Measurements from ENCODE around the gene TMEM11. TPM values are rescaled to one million over a fixed set of nuclear protein-coding genes. Genes with fewer than 3 reads are reported as not detected.

Gene TMEM11
- total and polyA plus RNA-seq, 2 donors from 2014 or later, result 17.4 to 34.2 TPM

- Histone ChIP-seq H3K36me3 (ENCODE audit: control insufficient read depth in 2 of 3, insufficient read depth in 3 of 3, low read length in 3 of 3) (no peaks in the 10 kb centered on the region), H3K27me3 (ENCODE audit: control insufficient read depth, insufficient read depth, low read length) (no peaks in the 10 kb centered on the region), H3K27ac (ENCODE audit: low read depth in 2 of 2, low read length in 2 of 2) (peak overlapping the region; percentile 93 to 95), H3K4me1 (ENCODE audit: control insufficient read depth in 2 of 3, insufficient read depth in 2 of 3, low read depth in 1 of 3, low read length in 3 of 3) (peaks cover 2 to 35% (median 21%) of the 10 kb centered on the region in 3 donors), H3K9me3 (ENCODE audit: control insufficient read depth in 2 of 3, insufficient read depth in 1 of 3, low read length in 3 of 3) (no peaks in the 10 kb centered on the region), H3K4me3 (ENCODE audit: low read length in 3 of 3) (peak overlapping the region; percentile 67 to 89 (median 81)), H3K9ac (ENCODE audit: low read length in 3 of 3) (peak overlapping the region; percentile 57 to 91 (median 67))
- intact Hi-C loops (cut with DNase I), result no loop called here
- DNase-seq (peak in 3 of 5 donors; percentile 19 to 53 (median 47)), FAIRE-seq (no peak)
- no peak for TF ChIP-seq CTCF (IDR thresholded peaks at IDR 0.05; ENCODE audit: borderline replicate concordance, extremely low read depth, insufficient read depth)
Measured at GRCh38 chr17:21214777-21215541, 998 bp upstream of the TMEM11 start.

GRCh38 chr17:21213638-21214014 is 335 bp downstream of the TMEM11 start:
- Histone ChIP-seq H3K9me3 (ENCODE audit: control insufficient read depth in 2 of 3, insufficient read depth in 1 of 3, low read length in 3 of 3) (no peaks in the 10 kb centered on the region), H3K27me3 (ENCODE audit: control insufficient read depth, insufficient read depth, low read length) (no peaks in the 10 kb centered on the region), H3K9ac (ENCODE audit: low read length in 3 of 3) (peak overlapping the region; percentile 51 to 89 (median 89)), H3K27ac (ENCODE audit: low read depth in 2 of 2, low read length in 2 of 2) (peak overlapping the region; percentile 86 to 95), H3K4me3 (ENCODE audit: low read length in 3 of 3) (peak overlapping the region; percentile 62 to 89 (median 73)), H3K36me3 (ENCODE audit: control insufficient read depth in 2 of 3, insufficient read depth in 3 of 3, low read length in 3 of 3) (no peaks in the 10 kb centered on the region), H3K4me1 (ENCODE audit: control insufficient read depth in 2 of 3, insufficient read depth in 2 of 3, low read depth in 1 of 3, low read length in 3 of 3) (peaks cover 2 to 40% (median 21%) of the 10 kb centered on the region in 3 donors)
- peak in 2 of 5 donors; percentile 69 to 85 for DNase-seq
- no peak for FAIRE-seq
- TF ChIP-seq CTCF (IDR thresholded peaks at IDR 0.05; ENCODE audit: borderline replicate concordance, extremely low read depth, insufficient read depth), result no peak
- intact Hi-C loops (cut with DNase I), result no loop called here

DNA sequence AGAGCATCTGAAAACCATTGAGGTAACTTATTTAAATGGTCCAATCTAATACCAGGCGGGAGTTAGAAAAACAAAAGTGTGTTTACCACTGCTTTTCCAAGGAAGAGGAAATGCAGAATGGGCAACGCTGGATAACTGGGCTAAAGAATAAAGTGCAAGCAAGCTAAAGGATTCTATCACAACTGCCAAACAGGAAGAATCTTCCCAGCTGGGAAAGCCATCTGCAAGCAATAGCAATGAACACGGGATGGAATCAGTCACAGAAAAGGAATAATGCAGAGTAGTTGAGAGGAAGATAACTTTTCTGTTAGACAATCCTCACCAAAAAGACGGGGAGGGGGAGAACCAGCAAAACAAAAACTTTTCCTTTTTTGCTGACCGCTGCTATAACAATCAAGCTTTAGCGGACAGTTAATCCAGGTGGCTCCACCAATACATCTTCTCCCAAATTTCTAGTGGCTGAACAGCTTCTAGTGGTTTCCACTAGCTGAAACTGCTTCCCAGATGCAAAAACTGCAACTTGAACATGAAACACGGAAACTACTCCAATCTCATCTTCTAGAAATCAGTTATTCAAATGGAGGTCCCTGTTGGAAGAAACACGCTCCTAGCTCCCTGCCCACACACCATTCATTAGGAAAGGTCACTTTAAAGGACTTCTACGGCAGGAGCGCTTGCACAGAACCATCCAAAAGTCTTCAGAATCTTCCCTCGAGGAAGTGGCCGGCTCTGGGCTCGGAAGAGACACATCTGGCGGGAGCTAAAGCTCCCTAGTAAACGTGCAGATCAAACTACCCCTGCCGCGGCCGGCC is 929 bp downstream of the TMEM11 start:
- H3K27ac ChIP-seq (ENCODE audit: low read depth in 2 of 2, low read length in 2 of 2), result peak overlapping the region; percentile 86 to 95
- TF ChIP-seq CTCF (IDR thresholded peaks at IDR 0.05; ENCODE audit: borderline replicate concordance, extremely low read depth, insufficient read depth), result no peak
- H3K27me3 ChIP-seq (ENCODE audit: control insufficient read depth, insufficient read depth, low read length), result no peaks in the 10 kb centered on the region
- no peaks in the 10 kb centered on the region for H3K9me3 ChIP-seq (ENCODE audit: control insufficient read depth in 2 of 3, insufficient read depth in 1 of 3, low read length in 3 of 3)
- peak in 1 of 5 donors; percentile 52 for DNase-seq
- FAIRE-seq, result no peak
- H3K36me3 ChIP-seq (ENCODE audit: control insufficient read depth in 2 of 3, insufficient read depth in 3 of 3, low read length in 3 of 3), result no peaks in the 10 kb centered on the region
- intact Hi-C loops (cut with DNase I), result no loop called here
- peak overlapping the region; percentile 30 to 89 (median 89) for H3K9ac ChIP-seq (ENCODE audit: low read length in 3 of 3)
- H3K4me1 ChIP-seq (ENCODE audit: control insufficient read depth in 2 of 3, insufficient read depth in 2 of 3, low read depth in 1 of 3, low read length in 3 of 3), result peaks cover 2 to 40% (median 21%) of the 10 kb centered on the region in 3 donors
- peak overlapping the region; percentile 62 to 89 (median 73) for H3K4me3 ChIP-seq (ENCODE audit: low read length in 3 of 3)
